Measurements from ENCODE around the gene AHCYL2.
"Not testable (repeated sequence)": the region's sequence is repeated elsewhere in the genome, so short reads cannot be mapped to it uniquely, and the experiment has no call there.

The AHCYL2 gene

GRCh38 chr7:129376778-129377700, 152.2 kb downstream of the AHCYL2 start:
- peak in 1 of 2 donors; percentile 4 for DNase-seq (ENCODE audit: low read depth in 1 of 2, low spot score in 1 of 2)

DNA sequence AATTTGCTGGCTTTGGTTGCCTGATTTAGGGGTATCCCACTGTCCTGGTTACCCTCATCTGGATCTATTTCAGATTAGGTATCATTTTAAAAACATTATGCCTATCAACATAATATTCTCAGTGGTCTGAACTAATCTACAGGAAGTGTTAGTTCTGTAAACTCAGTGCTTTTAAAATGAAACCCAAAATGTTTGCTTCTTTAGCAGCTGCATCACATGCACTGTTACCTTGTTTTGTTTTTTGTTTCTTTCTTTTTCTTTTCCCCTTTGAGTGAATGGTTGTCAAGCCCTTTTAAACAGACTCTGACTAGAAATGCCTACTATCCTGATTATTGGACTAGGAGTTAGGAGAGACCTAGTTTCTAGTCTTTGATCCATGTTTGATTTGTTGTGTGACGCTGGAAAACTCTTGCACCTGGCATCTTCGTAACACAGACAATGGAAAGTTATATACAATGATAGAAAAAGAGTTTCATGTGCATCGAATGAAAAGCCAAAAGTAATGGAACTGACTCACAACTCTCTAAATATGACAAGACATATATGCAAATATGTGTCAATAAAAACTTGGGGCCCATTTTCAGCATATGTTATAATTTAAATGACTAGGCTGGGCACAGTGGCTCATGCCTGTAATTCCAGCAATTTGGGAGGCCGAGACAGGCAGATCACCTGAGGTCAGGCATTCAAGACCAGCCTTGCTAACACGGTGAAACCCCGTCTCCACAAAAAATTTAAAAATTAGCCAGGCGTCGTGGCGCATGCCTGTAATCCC, 157.1 kb downstream of the AHCYL2 start:
- no peak for DNase-seq (ENCODE audit: low read depth in 1 of 2, low spot score in 1 of 2)

GRCh38 chr7:129383542-129384132, 158.8 kb downstream of the AHCYL2 start:
- DNase-seq (ENCODE audit: low read depth in 1 of 2, low spot score in 1 of 2): no peak

GRCh38 chr7:129385116-129385515, 160.3 kb downstream of the AHCYL2 start:
- DNase-seq (ENCODE audit: low read depth in 1 of 2, low spot score in 1 of 2): no peak

- no peak for DNase-seq (ENCODE audit: low read depth in 1 of 2, low spot score in 1 of 2)
Observed at GRCh38 chr7:129385598-129385997, 160.8 kb downstream of the AHCYL2 start.

GRCh38 chr7:129386506-129386905, 161.7 kb downstream of the AHCYL2 start:
- DNase-seq (ENCODE audit: low read depth in 1 of 2, low spot score in 1 of 2): no peak

GRCh38 chr7:129387537-129387936, 162.7 kb downstream of the AHCYL2 start:
- no peak for DNase-seq (ENCODE audit: low read depth in 1 of 2, low spot score in 1 of 2)

DNA sequence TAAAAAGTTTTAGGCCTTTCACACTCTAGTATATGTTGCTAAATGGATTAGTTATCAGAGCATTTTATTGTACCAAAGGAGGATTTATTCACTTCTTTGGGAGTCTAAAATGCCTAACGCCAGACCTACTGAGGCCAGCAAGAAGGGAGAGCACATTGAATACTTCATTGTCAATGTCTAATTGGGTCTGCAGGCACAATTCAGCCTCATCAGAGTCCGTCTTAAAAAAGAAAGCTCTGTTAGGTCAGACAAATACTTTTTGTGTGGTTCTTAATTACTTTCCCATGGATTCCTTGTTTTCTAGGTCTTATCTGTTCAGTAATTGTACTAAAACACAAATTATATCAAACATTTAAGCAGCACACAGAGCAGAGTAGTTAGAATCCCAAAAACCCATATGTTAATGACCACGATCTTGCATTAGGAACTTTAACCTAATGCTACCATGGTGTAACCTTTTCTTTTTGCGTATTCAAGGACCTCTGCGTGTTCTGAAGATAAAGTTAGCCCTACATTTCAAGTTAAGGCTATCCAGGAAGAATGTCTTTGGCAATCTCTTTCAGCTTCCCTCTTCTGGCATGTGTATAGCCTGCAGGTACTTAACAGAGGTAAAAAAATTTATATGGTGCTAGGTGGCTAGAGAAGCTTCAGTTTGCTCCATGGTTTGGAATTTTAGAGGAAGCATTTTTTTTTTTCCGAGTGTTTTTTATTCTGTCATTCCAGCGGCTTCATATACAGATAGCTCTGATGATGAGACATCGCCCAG, 163.7 kb downstream of the AHCYL2 start:
- DNase-seq (ENCODE audit: low read depth in 1 of 2, low spot score in 1 of 2): no peak

DNA sequence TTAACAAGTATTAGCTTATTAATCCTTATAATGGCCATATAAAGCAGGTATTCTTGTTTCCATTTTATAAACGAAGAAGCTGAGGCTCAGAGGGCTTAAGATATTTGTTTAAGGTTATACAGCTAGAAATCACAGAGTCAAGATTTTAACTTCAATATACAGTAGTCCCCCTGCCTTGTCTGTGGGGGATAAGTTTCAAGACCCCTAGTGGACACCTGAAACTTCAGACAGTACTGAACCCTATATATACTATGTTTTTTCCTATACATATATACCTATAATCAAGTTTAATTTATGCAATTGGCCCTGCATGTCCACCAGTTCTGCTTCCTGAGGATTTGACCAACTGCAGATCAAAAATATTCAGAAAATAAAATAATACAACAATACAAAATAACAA, 165.0 kb downstream of the AHCYL2 start:
- DNase-seq (ENCODE audit: low read depth in 1 of 2, low spot score in 1 of 2): no peak

DNA sequence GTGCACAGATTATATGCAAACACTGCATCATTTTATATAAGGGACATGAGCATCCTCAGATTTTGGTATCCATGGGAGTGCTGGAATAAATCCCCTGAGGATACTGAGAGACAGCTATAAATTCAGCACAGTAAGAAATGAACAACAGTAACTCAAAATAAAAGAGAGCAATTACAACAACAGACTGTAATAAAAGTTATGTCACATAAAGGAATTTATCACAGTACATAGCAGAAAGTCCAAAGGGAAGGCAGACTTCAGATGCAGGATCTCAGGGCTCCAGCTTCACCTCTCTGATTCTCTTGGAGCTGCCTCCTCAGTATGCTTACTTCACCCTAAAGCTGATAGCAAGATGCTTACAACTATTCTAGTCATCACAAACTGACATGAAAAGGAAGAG, 165.5 kb downstream of the AHCYL2 start:
- DNase-seq (ENCODE audit: low read depth in 1 of 2, low spot score in 1 of 2): no peak

- no peak for DNase-seq (ENCODE audit: low read depth in 1 of 2, low spot score in 1 of 2)
Observed at GRCh38 chr7:129391546-129392171, 166.8 kb downstream of the AHCYL2 start.

- no peak for DNase-seq (ENCODE audit: low read depth in 1 of 2, low spot score in 1 of 2)
Observed at GRCh38 chr7:129393255-129393654, 168.4 kb downstream of the AHCYL2 start.

DNA sequence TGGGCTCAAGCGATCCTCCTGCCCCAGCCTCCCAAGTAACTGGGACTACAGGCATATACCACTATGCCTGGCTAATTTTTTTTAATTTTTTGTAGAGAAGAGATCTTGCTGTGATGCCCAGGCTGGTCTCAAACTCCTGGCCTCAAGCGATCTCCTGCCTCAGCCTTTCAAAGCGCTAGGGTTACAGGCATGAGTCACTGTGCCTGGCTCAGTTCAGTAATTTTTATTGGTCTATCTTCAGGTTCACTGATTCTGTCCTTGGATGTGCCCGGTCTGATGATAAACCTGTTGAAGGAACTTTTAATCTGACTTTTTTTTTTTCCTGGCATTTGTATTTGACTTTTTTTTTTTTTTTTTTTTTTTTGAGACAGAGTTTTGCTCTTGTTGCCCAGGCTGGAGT, 169.3 kb downstream of the AHCYL2 start:
- no peak for DNase-seq (ENCODE audit: low read depth in 1 of 2, low spot score in 1 of 2)

- DNase-seq (ENCODE audit: low read depth in 1 of 2, low spot score in 1 of 2): no peak
Observed at GRCh38 chr7:129394982-129395914, 170.4 kb downstream of the AHCYL2 start.

GRCh38 chr7:129401228-129401966, 176.6 kb downstream of the AHCYL2 start:
- no peak for DNase-seq (ENCODE audit: low read depth in 1 of 2, low spot score in 1 of 2)

DNA sequence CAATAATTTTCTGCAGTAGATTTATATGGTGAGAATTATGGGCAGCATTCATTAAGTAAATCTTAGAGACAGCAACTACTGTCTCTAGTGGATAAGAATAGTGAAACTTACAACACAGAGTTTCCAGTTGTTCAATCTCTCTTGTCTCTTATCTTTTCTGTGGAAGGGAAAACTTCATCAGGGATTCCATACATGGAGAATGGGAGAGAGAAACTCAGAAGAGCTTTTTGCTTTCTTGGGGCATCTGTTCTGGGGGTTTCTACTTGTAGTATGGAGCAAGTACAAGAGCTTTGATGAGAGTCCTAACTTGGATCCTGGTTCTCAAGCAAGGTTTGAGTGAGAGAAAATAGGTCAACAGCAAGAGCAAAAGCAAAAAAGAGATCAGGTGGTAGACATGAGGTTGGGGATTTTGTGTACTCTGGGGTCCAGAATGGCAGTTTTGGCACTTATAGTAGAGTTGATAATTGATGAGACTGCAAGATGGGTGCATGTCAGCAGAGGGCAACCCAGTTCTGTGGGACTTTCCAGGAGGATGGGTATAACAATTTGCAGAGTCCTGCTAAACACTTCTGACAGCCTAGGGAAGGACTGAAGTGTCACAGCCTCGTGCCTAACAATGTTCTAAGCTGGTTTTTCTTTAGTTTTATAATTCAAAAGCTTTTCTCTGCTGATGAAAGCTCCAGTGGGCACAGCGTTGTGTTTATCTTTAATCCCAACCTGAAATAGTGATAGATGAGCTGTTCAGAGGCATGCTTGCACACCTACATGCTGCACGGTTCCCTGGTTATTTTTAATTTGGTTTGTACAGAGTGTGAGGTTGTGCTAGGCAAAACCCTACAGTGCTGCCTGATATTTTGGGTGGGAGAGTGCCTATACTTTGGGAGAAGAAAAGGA, 177.4 kb downstream of the AHCYL2 start:
- DNase-seq (ENCODE audit: low read depth in 1 of 2, low spot score in 1 of 2): no peak

DNA sequence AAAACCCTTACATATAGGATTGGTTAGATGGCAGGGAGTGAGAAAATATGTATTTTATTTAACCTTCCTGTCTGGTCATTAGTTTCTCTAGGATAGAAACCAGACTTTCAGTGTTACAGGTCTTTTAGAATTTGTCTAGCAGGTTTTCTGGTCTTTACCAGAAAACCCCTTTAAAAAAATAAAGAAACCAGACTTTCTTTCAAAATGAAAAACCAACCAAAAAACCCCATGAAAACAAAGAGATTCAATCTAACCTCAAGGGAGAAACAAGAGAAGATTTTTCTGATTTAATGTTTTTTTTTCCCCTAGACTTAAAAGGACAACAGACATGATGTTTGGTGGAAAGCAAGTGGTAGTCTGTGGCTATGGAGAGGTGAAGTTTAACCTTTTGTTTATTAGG, 180.7 kb downstream of the AHCYL2 start:
- DNase-seq (ENCODE audit: low read depth in 1 of 2, low spot score in 1 of 2): no peak

DNA sequence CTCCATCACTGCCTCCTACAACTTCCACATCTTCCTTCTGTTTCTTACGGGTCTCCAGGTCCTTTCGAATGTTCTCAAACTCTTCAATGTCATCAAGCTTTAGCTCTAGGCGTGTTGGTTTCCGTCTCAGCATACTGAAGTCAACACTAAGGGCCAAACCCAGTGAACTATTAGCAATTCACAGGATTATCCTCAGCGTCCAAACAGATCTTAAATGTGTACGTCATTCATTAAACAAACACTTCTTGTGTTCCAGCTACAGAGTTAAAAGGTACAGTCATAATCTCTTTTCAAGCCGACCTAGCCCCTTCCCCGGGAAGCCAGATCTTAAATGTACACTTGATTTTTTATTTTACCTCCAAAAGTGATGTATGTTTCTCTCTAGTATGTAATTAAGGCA, 185.4 kb downstream of the AHCYL2 start:
- not testable (repeated sequence) for DNase-seq (ENCODE audit: low read depth in 1 of 2, low spot score in 1 of 2)

Measured in activated CD4-positive, alpha-beta T cell treated with anti-CD3 and anti-CD28 coated beads, Interleukin-2, amount 50 U/mL, for 24 hours (primary cell).